NCI-H1048 (cell line): ENCODE results near the gene TMEM45A.
"Not testable (repeated sequence)": the region's sequence is repeated elsewhere in the genome, so short reads cannot be mapped to it uniquely, and the experiment has no call there.

Experiments
- DNase-seq: peaks from one replicate; lab custom pipeline; 2025; lab: John Stamatoyannopoulos, UW

TMEM45A gene

DNA sequence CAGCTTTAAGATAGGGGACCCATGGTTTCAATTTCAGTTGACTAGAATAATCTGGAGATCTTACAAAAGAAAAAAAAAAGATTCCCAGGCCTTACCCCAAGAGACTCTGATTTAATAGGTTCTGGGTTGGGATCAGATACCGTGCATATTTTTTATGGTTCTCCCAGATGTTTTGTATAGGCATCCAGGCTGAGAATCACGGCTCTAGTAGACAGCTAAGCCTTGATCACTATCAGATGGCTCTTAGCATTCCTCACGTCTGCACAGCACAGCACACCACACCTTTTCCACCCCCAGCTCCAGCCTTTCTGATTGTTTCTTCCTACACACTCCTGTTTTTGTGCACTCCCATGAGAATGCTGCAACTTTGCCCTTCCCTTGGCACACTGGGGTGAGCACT, 40.8 kb downstream of the TMEM45A start:
- DNase-seq: no peak

DNA sequence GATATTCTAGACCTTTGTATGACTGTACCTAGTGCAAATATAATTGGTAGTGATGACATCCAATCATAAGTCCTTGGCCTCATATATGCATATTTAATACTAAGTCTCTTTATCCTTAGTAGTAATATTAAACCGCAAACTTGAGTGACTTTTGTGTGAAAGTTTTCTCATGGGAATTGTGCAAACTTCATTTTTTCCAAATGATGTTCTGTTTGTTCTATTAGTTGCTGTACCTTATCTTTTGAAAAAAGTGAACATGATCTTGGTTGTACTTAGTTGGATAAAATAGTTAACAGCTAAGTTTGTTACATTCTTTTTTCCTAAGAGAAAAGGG, 43.2 kb downstream of the TMEM45A start:
- DNase-seq: no peak

DNA sequence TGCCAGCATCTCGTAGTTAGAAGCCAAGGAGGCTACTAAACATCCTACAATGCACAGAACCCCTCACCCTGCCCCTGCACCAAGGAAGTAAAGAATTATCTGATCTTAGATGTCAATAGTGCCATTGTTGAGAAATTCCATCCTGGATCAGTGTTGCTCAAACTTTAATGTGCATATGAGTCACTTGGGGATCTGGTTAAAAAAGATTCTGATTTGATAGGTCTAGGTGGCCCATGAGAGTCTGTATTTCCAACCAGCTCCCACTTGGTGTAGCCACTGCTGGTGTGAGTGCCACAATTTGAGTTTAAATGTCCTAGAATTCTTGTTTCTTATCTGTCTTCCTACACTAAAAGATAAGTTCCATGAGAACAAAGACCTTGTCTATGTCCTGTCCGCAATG, 43.7 kb downstream of the TMEM45A start:
- no peak for DNase-seq

DNA sequence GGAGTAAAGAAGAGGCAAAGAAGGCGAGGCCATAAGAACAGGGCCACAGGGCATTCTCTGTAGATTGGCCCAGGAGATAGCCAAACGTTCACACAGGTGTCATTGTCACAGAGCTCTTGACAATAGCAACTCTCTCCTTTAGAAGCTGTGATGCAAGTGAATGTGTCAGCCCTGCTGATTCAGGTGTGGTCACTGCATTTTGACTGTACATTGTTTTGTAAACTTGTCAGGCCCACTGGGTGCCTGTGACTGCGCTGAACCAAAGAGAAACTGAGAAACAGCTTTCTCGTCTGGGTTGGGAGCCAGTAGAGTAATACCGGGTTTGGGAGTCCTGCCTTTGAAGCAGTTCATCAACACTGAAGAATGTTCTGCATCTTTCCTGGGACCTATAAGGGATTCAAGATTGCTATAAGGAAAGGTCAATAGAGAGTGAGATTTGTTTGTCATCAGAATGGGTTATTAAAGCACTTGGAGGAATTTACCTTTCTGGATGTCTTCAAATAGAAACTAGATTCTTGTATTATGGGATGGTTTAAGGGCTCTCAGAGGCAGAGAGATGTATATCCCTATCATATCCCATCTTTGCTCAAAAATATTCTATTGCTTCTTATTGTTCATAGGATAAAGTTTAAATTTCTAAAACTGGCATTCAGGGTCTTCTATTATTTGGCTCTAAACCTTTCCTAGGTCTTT, 45.4 kb downstream of the TMEM45A start:
- DNase-seq: no peak

DNA sequence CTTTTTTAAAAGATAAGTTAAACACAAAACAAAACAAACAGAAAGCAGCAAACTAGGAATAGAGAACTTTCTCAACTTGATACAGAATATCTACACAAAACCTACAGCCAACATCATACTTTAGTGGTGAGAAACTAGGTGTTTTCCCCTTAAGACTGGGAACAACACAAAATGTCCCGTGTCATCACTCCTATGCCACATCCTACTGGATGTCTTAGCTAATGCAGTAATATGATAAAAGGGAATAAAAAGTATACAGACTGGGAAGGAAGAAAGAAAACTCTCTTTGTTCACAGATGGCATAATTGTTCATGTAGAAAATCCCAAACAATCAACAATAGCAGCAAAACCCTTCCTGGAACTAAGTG, 45.9 kb downstream of the TMEM45A start:
- DNase-seq: no peak

DNA sequence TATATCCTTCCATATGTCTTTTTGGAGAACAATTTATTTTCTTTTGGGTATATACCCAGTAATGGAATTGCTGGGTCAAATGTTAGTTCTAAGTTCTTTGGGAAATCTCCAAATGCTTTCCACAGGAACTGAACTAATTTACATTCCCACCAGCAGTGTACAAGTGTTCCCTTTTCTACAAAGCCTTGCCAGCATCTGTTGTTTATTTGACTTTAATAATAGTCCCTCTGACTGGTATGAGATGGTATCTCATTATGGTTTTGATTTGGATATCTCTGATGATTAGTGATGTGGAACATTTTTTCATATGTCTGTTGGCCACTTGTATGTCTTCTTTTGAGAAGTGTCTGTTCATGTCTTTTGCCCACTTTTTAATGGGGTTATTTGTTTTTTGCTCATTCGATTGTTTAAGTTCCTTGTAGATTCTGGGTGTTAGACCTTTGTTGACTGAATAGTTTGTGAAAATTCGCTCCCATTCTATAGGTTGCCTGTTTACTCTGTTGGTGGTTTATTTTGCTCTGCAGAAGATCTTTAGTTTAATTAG, 48.4 kb downstream of the TMEM45A start:
- no peak for DNase-seq

DNA sequence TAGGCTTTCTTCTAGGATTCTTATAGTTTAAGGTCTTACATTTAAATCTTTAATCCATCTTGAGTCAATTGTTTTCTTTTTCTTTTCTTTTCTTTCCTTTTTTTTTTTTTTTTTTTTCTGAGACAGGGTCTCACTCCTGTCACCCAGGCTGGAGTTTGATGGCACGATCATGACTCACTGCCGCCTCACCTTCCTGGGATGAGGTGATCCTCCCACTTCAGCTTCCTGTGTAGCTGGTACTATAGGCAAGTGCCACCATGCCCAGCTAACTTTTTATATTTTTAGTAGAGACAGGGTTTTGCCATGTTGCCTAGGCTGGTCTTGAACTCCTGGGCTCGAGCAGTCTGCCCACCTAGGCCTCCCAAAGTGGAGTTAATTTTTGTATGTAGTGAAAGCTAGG, 49.0 kb downstream of the TMEM45A start:
- DNase-seq: not testable (repeated sequence)

DNA sequence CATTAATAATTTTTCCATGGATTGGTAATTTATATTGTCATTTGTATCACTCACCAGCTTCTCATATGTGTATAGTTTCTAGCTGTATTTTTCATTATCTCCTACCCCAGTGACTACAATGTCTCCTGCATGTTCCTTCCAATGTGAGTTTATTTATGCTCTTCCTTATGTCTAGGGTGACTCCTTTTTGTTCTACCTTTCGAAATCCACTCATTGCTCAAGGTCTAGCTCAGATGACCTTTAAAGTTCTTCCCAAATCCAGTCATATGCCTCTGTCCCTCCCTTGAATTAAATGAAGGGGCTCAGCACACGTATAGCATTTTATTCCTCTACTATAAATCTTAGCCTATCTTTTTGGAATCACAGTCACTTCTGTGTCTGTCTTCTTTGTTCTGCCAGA, 53.0 kb downstream of the TMEM45A start:
- DNase-seq: no peak

DNA sequence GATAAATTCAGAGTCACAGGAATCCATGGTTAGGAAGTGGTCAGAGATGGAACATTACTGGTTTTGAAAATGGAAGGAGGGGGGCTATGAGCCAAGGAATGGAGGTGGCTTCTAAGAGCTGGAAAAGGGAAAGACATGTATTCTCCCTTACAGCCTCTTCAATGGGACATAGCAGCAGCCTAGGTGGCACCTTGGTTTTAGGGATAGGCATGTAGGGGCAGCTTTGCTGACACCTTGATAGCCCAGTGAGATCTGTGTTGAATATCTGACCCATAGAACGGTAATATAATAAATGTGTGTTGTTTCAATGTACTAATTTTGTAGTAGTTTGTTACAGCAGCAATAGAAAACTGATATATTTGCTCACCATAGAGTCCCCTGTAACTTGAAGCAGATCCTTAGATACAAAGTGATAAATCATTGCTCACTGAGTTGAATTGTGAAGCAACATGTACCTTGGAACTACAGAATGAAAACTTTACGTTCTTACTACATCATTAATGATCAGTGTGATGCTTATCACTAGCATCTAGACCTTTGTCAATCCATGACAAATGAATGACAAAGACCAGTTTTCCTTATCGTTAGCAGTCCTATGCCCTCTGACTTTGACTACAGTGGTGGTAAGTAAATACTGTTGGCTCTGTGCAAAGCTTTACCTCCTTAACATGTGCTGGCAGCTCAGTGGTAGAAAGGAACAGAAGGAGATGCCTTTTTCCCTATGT, 53.8 kb downstream of the TMEM45A start:
- no peak for DNase-seq

DNA sequence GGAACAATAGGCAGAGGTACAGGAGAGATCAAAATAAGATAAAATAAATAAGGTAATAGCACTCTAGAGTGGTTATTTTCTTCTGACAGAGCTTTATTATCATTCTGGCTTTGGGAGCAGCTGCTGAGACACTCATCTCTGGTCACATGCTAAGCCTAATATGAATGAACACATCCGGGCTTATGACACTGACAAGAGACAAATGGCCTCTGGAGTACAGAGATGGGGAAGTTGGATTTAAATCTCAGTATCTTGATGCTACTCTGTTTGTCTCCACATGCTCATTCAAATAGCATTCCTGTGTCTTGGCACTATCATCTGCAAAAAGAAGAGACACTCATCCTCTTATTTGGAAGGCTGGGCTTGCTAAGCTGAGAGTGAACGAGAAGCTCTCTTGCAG, 55.6 kb downstream of the TMEM45A start:
- no peak for DNase-seq

DNA sequence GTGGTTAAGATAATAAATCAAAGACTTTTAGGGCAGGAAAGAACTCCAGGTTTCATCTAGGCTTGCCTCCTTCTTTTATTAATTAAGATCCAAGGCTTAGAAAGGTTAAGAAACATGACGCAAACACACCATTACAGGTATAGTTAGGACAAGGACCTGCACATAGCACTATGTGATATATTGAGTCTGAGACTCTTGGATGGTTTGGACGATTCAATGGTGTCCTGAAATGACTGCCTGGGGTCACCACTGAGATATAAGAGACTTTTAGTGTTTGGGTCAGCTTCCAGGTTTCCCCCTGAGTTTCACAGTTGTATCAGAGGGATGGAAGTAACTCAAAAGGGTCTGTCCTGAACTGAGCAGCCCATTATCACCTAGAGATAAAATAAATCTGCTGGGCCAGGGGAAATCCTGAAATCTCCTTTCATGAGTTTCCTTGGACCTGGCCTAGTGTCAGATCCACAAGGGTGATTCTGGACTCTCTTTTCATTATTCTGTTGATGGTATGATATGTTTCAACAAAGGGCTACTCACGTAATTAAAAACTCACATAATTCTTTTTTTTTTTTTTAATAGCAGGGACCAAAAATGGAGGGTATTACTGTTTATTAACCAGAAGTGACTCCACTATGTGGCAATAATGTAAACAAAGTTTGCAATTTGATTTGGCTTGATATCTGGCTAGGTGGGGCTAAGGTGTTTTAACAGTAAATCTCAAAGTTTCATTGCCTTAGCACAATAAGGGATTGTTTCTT, 61.4 kb downstream of the TMEM45A start:
- no peak for DNase-seq

DNA sequence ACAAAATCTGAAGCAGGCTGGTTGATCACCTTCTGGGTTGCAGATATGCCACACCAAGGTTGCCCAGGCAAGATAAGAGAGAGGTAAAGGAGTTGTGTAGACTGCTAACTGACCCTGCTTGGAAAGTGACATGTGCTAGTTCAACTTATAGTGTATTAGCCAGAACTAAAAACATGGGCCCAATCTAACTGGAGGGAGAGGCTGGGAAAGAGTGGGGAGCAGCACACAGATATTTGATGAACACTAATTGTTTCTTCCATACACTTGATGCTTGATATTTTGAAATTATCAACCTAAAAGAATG, 61.9 kb downstream of the TMEM45A start:
- no peak for DNase-seq

DNA sequence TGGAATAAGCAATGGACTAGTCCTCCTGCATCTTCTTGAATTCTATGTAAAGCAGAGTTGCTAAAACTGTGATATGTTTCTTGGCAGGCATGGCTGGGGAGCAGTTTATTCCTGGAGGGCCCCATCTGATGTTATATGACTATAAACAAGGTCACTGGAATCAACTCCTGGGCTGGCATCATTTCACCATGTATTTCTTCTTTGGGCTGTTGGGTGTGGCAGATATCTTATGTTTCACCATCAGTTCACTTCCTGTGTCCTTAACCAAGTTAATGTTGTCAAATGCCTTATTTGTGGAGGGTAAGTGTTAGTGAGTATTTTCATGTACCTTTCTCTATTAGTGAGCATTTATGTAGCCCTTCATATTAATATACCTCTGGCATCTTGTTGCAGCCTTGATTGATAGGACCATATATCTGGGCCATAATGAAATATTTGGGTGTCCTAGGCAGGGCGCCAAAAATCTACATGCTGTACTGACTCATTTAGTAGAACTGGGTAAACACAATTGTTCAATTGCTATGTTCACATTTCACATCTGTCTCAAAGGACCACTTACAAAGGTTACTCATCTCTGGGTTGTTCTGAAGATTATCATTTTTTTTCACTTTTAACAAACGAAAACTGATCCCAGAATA, 64.4 kb downstream of the TMEM45A start:
- no peak for DNase-seq

DNA sequence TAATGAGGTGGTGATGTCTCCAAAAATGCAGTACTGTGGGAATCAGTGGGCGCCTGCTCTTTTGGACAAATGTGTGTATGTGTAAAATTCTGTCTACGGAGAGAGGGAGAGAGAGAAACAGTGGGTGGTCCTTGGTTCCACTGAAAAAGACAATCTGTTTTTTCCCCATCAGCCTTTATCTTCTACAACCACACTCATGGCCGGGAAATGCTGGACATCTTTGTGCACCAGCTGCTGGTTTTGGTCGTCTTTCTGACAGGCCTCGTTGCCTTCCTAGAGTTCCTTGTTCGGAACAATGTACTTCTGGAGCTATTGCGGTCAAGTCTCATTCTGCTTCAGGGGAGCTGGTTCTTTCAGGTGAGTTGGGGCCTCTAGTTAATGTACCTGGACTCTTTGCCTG, 65.8 kb downstream of the TMEM45A start:
- DNase-seq: no peak

DNA sequence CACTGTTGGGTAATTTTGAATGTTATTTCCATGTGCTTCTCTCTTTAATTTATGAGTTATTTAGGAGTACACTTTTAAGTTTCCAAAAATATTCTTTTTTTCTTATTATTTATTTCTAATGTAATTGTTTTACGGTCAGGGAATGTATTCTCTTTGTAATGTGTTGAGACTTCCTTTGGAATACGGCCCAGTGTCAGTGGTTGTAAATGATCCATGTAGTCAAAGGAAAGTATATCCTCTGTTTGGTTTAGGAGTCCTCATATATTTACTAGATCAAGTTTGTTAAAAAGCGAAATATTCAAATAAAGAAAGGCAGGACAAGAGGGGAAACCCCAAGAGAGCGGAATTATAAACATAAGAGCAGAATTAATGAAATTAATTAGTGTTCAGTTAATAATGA, 68.0 kb downstream of the TMEM45A start:
- DNase-seq: no peak

DNA sequence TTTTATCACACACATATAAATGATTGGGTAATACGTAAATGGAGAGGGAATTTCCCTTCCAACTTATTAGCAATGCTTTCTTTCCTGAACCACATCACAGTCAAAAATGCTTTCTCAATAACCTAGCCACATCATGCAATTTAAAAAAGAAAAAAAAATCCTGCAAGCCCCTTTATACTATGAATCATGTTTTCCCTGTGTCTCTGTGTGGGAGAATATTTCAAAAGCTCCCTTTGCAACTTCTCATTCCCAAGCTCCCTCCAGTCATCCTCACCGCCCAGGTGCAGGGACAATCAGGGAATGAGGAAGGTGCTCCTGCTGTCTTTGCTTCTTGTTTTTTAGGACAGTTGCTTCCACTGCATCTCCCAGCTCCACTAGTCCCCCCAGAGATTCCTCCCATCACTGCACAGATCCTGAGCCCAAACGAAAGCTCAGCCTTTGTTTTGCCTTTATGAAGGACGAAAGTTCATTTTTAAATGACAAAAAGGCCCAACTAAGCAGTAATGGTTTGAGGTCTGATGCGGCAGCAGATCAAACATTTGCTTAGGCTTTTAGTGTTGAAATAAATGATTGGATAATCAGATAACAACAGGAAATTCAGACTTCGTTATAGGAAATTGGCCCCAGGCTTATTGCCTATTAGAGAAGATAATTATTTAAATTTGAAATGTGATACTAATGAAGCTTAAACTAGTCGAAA, 69.2 kb downstream of the TMEM45A start:
- no peak for DNase-seq

DNA sequence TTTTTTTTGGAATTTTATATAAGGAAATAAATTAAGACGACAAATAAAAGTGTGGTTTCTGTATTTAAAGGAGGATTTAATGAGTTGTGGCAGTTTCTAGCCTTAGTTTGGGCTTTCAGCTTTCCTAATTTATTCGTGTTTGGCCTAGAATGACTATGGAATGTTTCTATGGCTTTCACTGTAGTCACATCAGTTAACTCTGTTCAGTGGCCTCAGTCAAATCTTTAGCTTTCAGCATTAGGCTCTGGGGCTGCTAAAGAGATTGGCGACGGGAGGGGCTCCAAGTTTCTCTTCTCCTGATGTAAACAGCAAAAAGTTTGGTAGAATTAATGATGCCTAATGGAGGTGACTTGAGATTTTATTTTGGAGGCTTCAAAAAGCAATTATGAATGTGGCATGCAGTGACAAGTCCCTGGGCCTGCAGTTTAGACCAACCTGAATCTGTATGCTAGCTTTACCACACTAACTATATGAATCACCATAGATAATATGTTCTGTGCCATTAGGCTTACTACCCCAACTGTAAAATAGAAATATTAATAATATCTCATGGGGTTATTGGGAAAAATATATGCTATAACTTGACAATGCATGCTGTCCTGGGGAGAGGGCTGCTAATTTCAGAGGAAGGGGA, 69.9 kb downstream of the TMEM45A start:
- no peak for DNase-seq

DNA sequence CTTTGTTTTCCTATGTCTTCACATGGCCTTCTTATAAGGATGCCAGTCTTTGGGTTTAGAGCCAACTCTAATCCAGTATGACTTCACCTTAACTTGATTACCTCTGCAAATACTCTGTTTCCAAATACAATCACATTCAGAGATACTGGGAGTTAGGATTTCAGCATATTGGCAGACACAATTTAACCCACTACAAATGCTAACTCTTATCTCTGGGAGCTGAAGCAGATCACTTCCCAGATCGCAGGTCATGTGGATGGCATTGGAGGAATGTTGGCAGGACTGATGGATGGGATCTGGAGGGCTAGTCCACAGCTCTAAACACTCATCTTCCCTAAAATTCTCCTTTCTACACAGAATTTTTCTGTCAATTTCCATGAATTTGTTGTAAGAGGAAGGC, 70.8 kb downstream of the TMEM45A start:
- DNase-seq: no peak

DNA sequence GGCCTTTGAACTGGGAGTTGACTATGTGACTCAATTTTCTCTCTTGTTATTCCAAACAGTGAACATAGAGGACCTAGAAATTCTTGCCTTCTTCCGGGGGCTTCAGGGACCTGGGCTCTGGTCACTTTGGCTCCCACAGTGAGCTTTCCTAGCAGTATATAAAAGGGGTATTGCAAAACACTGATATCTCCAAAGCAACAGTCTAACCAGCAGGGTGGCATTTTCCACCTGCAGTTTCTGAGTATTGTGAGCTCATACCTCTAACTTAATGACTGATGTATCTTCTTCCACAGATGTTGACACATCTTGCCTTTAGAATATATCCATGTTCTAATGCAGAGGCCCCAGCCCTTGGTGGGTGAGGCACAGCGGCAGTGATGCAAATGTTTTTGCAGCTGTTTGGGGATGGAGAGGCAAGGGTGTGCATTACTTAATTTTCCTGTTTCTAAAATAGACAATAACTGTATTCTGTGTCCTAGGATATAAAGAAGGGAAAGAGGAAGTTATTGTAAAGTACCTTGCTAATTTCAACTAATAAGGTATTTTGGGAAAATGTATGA, 71.3 kb downstream of the TMEM45A start:
- DNase-seq: no peak

DNA sequence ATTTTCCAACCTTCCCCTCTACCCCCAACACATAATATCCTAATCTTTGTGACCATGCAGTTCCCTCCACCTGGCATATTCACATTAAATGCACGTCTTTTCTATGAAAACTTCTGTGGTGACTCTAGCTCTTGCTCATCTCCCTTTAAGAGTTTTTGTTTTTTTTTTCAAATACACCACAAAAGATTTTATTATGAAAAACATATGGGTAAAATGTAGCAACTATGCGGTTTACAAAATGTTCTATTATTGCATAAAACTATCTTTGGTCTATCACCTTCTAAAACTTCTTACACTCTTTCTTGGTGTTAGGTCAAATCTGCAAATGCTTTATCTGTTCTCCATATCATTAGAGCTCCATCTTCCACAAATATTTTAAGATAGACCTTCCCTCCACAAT, 78.4 kb downstream of the TMEM45A start:
- DNase-seq: no peak

DNA sequence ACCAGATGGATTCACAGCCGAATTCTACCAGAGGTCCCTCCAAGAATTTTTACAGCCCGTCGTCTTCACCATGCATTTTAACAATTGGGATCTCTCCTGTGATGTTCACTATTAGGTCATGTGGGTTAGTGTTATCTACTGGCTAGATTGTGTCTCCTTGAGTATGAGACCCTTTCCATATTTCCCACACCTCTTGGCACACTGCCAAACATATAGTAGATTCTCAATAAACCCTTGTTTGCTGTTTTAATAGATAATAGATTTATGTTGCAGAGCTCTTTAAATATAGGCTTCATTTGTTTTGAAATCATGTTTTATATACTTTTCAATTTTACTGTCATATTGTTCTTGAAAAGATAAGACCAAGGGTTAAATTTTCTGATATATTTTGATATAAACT, 82.1 kb downstream of the TMEM45A start:
- no peak for DNase-seq
